ENCODE results near the gene MPP3. TPM values are rescaled to one million over a fixed set of nuclear protein-coding genes. Genes with fewer than 3 reads are reported as not detected.

MPP3 gene
- total RNA-seq, 1 experiment from 2014 or later: 24.5 TPM

DNA sequence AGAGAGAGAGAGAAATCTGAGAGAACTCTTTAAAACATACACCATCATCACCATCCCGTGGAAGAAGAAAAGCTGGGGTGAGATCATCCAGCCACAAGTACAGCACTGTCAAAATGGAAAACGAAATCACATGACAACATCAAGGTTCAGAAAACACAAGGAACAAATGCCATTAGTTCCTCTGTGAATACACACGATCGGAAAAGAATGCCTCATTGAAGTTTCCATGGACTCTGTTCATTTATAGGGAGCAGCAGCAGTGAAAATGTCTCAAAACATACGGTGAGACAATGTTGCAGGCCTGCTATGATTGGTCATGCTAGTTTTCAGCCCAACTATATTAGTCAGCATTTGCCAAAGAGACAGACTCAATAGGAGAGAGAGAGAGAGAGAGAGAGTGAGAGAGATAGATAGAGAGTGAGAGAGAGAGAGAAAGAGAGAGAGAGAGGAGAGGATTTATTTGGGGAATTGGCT lies 48.3 kb downstream of the MPP3 start:
- no TSS peak for BruUV-seq (replicated peaks)
- no peak for TF ChIP-seq CTCF (IDR thresholded peaks at IDR 0.05; ENCODE audit: unreplicated experiment)
- CTCF ChIA-PET: interaction anchor here (0.6 to 1.2 kb wide), 4 partner anchors 24 to 95 kb away, joined by 3 to 4 read pairs (median 3); no protein-coding TSS in a partner anchor
- Mint-ChIP-seq H3K36me3 (ENCODE audit: insufficient read depth, unreplicated experiment) (no peaks in the 10 kb centered on the region), H3K4me1 (ENCODE audit: insufficient read depth, unreplicated experiment) (peaks cover 4% of the 10 kb centered on the region), H3K9me3 (ENCODE audit: unreplicated experiment) (peaks cover 8% of the 10 kb centered on the region), H3K27ac (ENCODE audit: low read depth, unreplicated experiment) (no peak overlapping the region), H3K4me3 (ENCODE audit: unreplicated experiment) (no peak overlapping the region), H3K27me3 (ENCODE audit: insufficient read depth, unreplicated experiment) (no peaks in the 10 kb centered on the region)
- intact Hi-C loops (cut with micrococcal nuclease): loop anchor here (5.0 kb wide), 1 partner anchor 48 kb away; the partner anchor contains the start of gene MPP3
- DNase-seq (ENCODE audit: unreplicated experiment): no peak
- POLR2A ChIA-PET: no interaction called here

DNA sequence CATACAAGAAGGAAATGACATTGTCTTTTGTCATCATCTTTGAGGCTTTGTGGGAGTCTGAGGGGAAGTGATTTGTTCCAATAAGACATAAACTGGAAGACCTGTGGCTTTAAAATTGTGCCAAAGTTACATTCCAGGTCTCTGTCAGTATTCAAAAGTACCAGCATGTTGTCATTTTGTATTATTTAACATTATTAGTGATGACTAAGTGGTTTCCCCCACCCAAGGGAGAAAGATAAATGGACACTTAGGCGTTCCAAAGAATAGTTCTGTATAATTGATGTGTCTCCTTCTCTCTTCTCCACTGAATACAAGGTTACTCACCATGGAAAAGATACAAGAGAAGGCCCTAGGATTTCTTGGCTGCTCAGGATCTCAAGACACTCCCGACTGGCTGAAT lies 48.9 kb downstream of the MPP3 start:
- no peak for TF ChIP-seq CTCF (IDR thresholded peaks at IDR 0.05; ENCODE audit: unreplicated experiment)
- no peaks in the 10 kb centered on the region for H3K36me3 Mint-ChIP-seq (ENCODE audit: insufficient read depth, unreplicated experiment)
- BruUV-seq (replicated peaks): no TSS peak
- no peak for DNase-seq (ENCODE audit: unreplicated experiment)
- H3K27ac Mint-ChIP-seq (ENCODE audit: low read depth, unreplicated experiment): no peak overlapping the region
- intact Hi-C loops (cut with micrococcal nuclease): loop anchor here (5.0 kb wide), 1 partner anchor 48 kb away; the partner anchor contains the start of gene MPP3
- POLR2A ChIA-PET: no interaction called here
- no peaks in the 10 kb centered on the region for H3K27me3 Mint-ChIP-seq (ENCODE audit: insufficient read depth, unreplicated experiment)
- H3K4me1 Mint-ChIP-seq (ENCODE audit: insufficient read depth, unreplicated experiment): peaks cover 4% of the 10 kb centered on the region
- no peak overlapping the region for H3K4me3 Mint-ChIP-seq (ENCODE audit: unreplicated experiment)
- CTCF ChIA-PET: interaction anchor here (0.6 to 1.0 kb wide), 2 partner anchors 62 kb away, joined by 3 to 4 read pairs; no protein-coding TSS in a partner anchor
- H3K9me3 Mint-ChIP-seq (ENCODE audit: unreplicated experiment): peaks cover 8% of the 10 kb centered on the region

DNA sequence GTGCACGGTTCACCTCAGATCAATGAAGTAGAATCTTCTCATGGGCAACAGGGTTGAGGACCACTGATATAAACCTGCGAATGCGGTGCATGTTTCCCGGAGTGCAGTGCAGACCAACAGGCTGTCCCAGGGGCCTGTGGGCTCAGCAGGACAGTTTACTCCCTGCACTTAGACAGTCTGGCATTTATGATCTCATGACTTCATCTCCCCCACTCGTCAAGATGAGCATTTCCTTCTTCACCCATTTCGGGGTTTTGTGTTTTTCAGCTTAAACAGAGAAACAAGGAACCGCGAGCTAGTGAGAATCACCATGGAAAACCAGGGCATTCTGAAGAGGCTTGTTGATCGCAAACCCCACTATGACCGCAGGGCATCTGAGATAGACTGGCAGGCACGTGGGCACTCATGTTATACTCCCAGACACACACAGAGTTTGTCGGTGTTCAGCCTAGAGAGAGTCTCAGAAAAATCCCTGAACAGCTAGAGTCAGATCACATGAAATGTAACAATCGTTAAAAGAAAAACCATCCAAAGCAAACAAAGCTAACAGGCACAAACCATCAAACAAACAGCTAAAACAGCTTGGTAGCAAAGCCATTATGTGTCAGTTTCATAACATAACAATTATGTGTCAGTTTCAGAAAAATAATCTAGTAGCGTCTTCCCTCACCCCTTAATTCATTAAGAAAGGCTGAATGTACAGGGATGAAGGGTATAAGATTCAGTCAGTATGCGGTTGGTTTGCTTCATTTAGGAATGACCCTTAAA lies 49.8 kb downstream of the MPP3 start:
- intact Hi-C loops (cut with micrococcal nuclease): loop anchor here (5.0 kb wide), 1 partner anchor 49 kb away; the partner anchor contains the start of gene MPP3
- Mint-ChIP-seq H3K4me3 (ENCODE audit: unreplicated experiment) (no peak overlapping the region), H3K9me3 (ENCODE audit: unreplicated experiment) (peaks cover 8% of the 10 kb centered on the region), H3K4me1 (ENCODE audit: insufficient read depth, unreplicated experiment) (peaks cover 4% of the 10 kb centered on the region), H3K27me3 (ENCODE audit: insufficient read depth, unreplicated experiment) (no peaks in the 10 kb centered on the region), H3K27ac (ENCODE audit: low read depth, unreplicated experiment) (no peak overlapping the region), H3K36me3 (ENCODE audit: insufficient read depth, unreplicated experiment) (no peaks in the 10 kb centered on the region)
- ChIA-PET CTCF (interaction anchor here (0.6 to 1.4 kb wide), 5 partner anchors 16 to 88 kb away, joined by 3 to 11 read pairs (median 4); no protein-coding TSS in a partner anchor), POLR2A (no interaction called here)
- BruUV-seq (replicated peaks): no TSS peak
- TF ChIP-seq CTCF (IDR thresholded peaks at IDR 0.05; ENCODE audit: unreplicated experiment): no peak
- DNase-seq (ENCODE audit: unreplicated experiment): no peak

DNA sequence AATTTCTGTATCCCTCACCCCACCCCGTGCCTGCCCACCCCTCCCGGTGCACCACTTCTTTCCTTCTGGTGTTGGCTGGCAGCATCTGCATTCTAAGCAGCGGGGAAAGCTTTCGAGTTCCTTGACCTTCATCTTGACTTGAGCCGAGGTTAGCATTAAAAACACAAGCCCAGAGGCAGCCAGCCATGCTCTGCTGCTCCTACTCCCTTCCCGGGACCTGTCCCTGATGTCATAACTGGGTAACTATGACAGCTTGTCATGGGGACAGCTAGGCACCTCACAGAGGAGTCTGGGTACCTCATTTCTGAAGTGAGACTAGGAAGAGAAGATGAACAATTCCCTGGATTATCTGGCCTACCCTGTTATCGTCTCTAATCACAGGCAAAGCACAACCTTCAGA lies 52.8 kb downstream of the MPP3 start, which contains the start of gene CFAP97D1:
Gene CFAP97D1, plus strand, starts transcription at position 301 of the 400 bp plus-strand sequence. Its CDS starts 28 bp downstream, at position 329.
- H3K36me3 Mint-ChIP-seq (ENCODE audit: insufficient read depth, unreplicated experiment): peaks cover 11% of the 10 kb centered on the region
- peak within 1 kb of the TSS; percentile 77 for H3K4me3 Mint-ChIP-seq (ENCODE audit: unreplicated experiment)
- no TSS peak for BruUV-seq (replicated peaks)
- DNase-seq (ENCODE audit: unreplicated experiment): no peak
- ChIA-PET POLR2A (interaction anchor here (0.6 to 3.0 kb wide), 2 partner anchors 10 to 204 kb away, joined by 3 to 8 read pairs; no protein-coding TSS in a partner anchor), CTCF (interaction anchor here (0.6 to 1.3 kb wide), 3 partner anchors 13 to 86 kb away, joined by 3 read pairs; no protein-coding TSS in a partner anchor)
- H3K9me3 Mint-ChIP-seq (ENCODE audit: unreplicated experiment): peaks cover 7% of the 10 kb centered on the region
- intact Hi-C loops (cut with micrococcal nuclease): loop anchor here (5.0 kb wide), 1 partner anchor 52 kb away; the partner anchor contains the start of gene MPP3
- no peaks in the 10 kb centered on the region for H3K27me3 Mint-ChIP-seq (ENCODE audit: insufficient read depth, unreplicated experiment)
- TF ChIP-seq CTCF (IDR thresholded peaks at IDR 0.05; ENCODE audit: unreplicated experiment): no peak
- H3K4me1 Mint-ChIP-seq (ENCODE audit: insufficient read depth, unreplicated experiment): peaks cover 4% of the 10 kb centered on the region
- H3K27ac Mint-ChIP-seq (ENCODE audit: low read depth, unreplicated experiment): no peak within 1 kb of the TSS

Data from MCF 10A (cell line).